GM23338 (cell line): Measurements from ENCODE around the gene CPSF3.

Experiments used
- EZH2 ChIP-seq: fragments of 200-600 bp; sonication (generic); IDR thresholded peaks from one replicate; pipeline ENCODE4 v1.8.0; 2017; ENCODE audit warnings: antibody characterized with exemption, mild to moderate bottlenecking, low read depth; ENCODE audit not compliant: unreplicated experiment
- EZH2phosphoT487 ChIP-seq: fragments of 200-600 bp; sonication (generic); IDR thresholded peaks from one replicate; pipeline ENCODE4 v1.8.1; 2018; ENCODE audit warnings: antibody characterized with exemption; ENCODE audit not compliant: unreplicated experiment
- TF ChIP-seq, protein P1 (sequence below), 2 experiments: fragments of 200-600 bp in 1 of 2; sonication (generic) in 1 of 2; conservative IDR thresholded peaks; 2 replicates each; pipeline versions ENCODE4 v1.5.1 to v1.6.1; 2016 to 2017; ENCODE audit warnings: antibody characterized with exemption in 2 of 2, low read depth in 2 of 2, mild to moderate bottlenecking in 2 of 2, moderate library complexity in 1 of 2

DNA sequence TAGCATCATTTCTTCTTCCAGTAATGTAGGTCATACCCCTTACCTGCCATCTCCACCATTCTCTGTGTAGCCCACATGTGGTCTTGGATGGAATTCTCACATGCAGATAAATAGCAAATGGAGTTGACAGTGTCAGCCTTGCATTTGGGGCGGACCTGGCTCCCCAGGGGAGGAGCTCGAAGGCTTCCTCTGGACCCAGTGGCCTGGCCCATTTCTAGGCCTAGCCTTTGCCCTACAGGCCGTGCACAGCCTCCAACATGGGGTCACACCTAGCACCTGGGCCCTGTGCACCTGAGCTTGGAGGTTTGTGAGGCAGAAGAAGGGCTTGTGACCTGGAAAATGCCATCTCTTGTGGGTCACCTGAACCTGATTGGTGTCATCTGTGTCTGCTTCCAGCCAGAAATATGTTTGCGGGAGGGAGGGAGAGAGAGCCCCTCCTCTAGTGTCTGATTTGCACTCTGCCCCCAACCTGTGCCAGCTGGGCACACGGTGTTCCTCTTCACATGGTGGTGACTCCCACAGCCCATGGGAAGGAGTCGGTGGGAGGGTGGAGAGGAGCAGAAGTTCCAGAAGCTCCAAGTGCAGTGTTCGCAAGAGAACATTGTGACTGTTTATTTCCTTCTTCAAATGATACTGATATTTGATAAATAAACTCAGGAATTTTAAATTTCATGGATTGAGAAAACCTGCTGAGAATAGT, 33.2 kb upstream of the CPSF3 start:
- TF ChIP-seq EZH2phosphoT487: no peak
- TF ChIP-seq, protein P1, sequence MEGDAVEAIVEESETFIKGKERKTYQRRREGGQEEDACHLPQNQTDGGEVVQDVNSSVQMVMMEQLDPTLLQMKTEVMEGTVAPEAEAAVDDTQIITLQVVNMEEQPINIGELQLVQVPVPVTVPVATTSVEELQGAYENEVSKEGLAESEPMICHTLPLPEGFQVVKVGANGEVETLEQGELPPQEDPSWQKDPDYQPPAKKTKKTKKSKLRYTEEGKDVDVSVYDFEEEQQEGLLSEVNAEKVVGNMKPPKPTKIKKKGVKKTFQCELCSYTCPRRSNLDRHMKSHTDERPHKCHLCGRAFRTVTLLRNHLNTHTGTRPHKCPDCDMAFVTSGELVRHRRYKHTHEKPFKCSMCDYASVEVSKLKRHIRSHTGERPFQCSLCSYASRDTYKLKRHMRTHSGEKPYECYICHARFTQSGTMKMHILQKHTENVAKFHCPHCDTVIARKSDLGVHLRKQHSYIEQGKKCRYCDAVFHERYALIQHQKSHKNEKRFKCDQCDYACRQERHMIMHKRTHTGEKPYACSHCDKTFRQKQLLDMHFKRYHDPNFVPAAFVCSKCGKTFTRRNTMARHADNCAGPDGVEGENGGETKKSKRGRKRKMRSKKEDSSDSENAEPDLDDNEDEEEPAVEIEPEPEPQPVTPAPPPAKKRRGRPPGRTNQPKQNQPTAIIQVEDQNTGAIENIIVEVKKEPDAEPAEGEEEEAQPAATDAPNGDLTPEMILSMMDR (conservative IDR thresholded peaks at IDR 0.05; ENCODE audit: low read depth in 2 of 2): no peak
- no peak for TF ChIP-seq EZH2
